ENCODE measurements around the gene SRRD.

DNA sequence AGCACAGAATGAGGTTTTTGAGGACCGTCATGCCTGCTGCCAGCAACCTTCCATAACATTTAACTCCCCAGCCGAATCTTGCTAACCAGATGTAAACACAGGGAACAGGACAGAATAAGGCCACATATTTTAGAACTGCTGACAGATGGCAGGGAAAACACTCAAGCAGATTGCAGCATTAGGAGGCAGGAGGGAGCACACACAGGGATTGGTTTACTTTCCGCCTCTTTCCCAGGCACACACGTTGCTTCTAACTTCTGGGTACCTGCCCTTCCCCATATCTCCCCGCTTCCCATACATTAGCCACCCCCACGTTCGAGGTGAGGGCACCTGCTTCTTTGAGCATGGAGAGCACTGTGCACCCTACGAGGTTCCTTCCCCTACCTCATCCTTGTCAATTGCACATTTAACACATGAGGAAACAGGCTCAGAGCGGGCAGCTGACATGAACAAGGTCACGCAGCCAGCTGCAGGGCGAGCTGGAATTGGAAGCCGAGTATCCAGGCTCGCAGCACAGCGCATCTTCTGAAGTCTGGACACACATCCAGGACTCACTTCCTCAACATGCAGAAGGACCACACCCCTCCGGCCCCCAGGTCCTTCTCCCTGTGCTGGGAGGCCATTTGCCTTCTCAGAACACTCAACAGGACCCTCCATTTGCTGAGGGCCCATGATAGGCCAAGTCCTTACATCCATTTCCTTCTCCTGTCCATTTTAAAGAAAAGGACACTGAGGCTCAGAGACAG, 35.9 kb upstream of the SRRD start:
- no peak for TF ChIP-seq SUZ12 (IDR thresholded peaks at IDR 0.05; ENCODE audit: extremely low read depth, insufficient read depth, insufficient read length)
- TF ChIP-seq ZNF274 (IDR thresholded peaks at IDR 0.05; ENCODE audit: low read depth, low read length) = no peak

Measured in NT2/D1 (cell line).